Measurements from ENCODE around the gene COL21A1.

- TF ChIP-seq CTCF (conservative IDR thresholded peaks at IDR 0.05; ENCODE audit: low read depth, low read length), result no peak
- TF ChIP-seq EZH2 (IDR thresholded peaks at IDR 0.05; ENCODE audit: borderline replicate concordance, low read depth, low read length, poor library complexity, severe bottlenecking), result no peak
Observed at GRCh38 chr6:56230976-56231566, 16.3 kb downstream of the COL21A1 start.

Data from A673 (cell line).